Tibial nerve (tissue), 4 donors: Measurements from ENCODE around the gene COX19. TPM values are rescaled to one million over a fixed set of nuclear protein-coding genes. Genes with fewer than 3 reads are reported as not detected.

ENCODE experiments used
- DNase-seq, 2 donors: peaks; one replicate each; pipeline ENCODE4 v3.0.0-alpha.2; 2019; ENCODE audit warnings: low spot score in 2 of 2
- H3K27ac ChIP-seq, 4 donors: fragments of 200-600 bp; sonication (generic) in 3 of 4; one replicate each; pipeline ENCODE4 v1.5.1; 2017 to 2019; ENCODE audit warnings: mild to moderate bottlenecking in 1 of 4
- H3K27me3 ChIP-seq, 2 donors: fragments of 200-600 bp; sonication (generic) in 1 of 2; one replicate each; pipeline versions ENCODE4 v1.5.1 to v1.6.0; 2017 to 2019
- H3K36me3 ChIP-seq, 3 donors: fragments of 200-600 bp; sonication (generic); one replicate each; pipeline ENCODE4 v1.5.1; 2018 to 2019
- H3K4me1 ChIP-seq, 4 donors: fragments of 200-600 bp; sonication (generic) in 3 of 4; one replicate each; pipeline ENCODE4 v1.5.1; 2017 to 2019
- H3K4me3 ChIP-seq, 4 donors: fragments of 200-600 bp; sonication (generic) in 3 of 4; one replicate each; pipeline ENCODE4 v1.5.1; 2017 to 2019; ENCODE audit warnings: mild to moderate bottlenecking in 1 of 4, moderate library complexity in 1 of 4
- H3K9me3 ChIP-seq, 4 donors: fragments of 200-600 bp; sonication (generic) in 3 of 4; one replicate each; pipeline ENCODE4 v1.5.1; 2017 to 2019
- EP300 ChIP-seq, 2 donors: sonication (generic); formaldehyde crosslinking; IDR thresholded peaks; one replicate each; pipeline ENCODE4 v1.6.1; 2017; ENCODE audit warnings: antibody characterized with exemption in 2 of 2, mild to moderate bottlenecking in 1 of 2
- POLR2A ChIP-seq, 2 donors: fragments of 450-650 bp; IDR thresholded peaks; one replicate each; pipeline ENCODE4 v1.6.1; 2017; ENCODE audit warnings: antibody characterized with exemption in 2 of 2, mild to moderate bottlenecking in 2 of 2, moderate library complexity in 2 of 2
- WGBS, 2 donors: methylation state at CpG; one replicate each; pipeline ENCODE4 v1.1.5; 2018; 5-methylcytosine and 5-hydroxymethylcytosine counted together
- total RNA-seq, 4 donors: library from RNA; depleted of rRNA; stranded (reverse); fragments of >200 nt; gene quantifications; one replicate each; pipeline ENCODE4 v1.1.0, GENCODE V29; 2016
- TF ChIP-seq, protein P1 (sequence below), 5 experiments: fragments of 200-600 bp in 3 of 5; fragments of 450-650 bp in 2 of 5; sonication (generic) in 3 of 5; IDR thresholded peaks; one replicate each; pipeline ENCODE4 v1.5.1; 2016 to 2019; ENCODE audit warnings: antibody characterized with exemption in 5 of 5, mild to moderate bottlenecking in 3 of 5, moderate library complexity in 2 of 5

COX19 gene
- total RNA-seq, 4 donors from 2014 or later, result 10.8 to 21.3 (median 11.2) TPM

DNA sequence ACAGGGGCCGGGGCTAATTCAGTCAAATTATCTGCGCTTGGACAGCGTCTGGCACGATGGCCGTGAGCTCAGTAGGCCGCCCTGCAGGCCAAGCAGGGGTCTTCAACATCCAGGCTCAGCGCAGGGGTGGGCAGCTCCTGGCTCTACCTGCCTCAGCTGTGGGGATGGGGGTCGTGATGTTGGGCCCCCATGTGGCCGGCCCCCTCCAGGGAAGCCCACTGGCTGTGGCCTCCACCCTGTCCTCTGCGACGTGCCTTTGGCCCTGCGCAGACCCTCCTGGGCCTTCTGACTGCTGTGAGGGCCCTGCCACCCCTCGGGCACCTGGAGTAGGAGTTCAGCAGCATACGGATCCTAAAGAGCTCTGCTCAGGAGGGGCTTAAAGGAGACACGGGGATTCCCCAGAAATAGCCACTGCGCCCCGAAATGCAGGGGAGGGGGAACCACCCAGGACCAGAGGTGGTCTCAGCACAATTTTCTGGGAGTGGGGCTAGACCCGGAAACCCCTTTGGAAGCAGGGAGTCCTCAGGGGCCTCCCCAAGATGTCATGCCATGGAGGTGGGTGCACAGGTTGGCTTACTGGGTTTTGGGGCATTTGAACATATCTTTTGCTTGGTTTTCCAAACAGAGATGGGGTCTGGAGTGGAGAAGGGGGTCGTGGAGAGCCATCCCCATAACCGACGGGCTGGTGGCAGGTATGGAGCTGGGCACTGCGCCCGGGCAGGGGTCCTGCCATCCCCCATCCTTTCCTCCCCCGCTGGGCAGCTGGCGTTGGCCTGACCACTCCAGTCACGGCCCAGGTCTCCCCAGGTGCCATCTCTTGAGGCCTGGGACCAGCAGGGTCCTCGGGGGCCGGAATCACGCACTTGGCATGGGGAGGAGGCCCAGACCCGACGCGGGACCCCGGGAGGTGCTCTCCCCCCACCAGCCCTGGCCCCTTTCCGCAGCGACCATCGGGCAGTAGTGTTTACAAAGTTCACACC lies 16.8 kb downstream of the COX19 start:
- Histone ChIP-seq H3K4me3 (no peak overlapping the region), H3K4me1 (peaks cover 0 to 37% (median 14%) of the 10 kb centered on the region in 4 donors), H3K9me3 (no peaks in the 10 kb centered on the region), H3K36me3 (no peaks in the 10 kb centered on the region), H3K27ac (no peak overlapping the region), H3K27me3 (peaks cover 0 to 50% of the 10 kb centered on the region in 2 donors)
- DNase-seq, result no peak
- TF ChIP-seq POLR2A (IDR thresholded peaks at IDR 0.05) (no peak), EP300 (IDR thresholded peaks at IDR 0.05) (no peak)
- TF ChIP-seq, protein P1, sequence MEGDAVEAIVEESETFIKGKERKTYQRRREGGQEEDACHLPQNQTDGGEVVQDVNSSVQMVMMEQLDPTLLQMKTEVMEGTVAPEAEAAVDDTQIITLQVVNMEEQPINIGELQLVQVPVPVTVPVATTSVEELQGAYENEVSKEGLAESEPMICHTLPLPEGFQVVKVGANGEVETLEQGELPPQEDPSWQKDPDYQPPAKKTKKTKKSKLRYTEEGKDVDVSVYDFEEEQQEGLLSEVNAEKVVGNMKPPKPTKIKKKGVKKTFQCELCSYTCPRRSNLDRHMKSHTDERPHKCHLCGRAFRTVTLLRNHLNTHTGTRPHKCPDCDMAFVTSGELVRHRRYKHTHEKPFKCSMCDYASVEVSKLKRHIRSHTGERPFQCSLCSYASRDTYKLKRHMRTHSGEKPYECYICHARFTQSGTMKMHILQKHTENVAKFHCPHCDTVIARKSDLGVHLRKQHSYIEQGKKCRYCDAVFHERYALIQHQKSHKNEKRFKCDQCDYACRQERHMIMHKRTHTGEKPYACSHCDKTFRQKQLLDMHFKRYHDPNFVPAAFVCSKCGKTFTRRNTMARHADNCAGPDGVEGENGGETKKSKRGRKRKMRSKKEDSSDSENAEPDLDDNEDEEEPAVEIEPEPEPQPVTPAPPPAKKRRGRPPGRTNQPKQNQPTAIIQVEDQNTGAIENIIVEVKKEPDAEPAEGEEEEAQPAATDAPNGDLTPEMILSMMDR (IDR thresholded peaks at IDR 0.05), result no peak
- 77 to 81% methylated on average over 29 to 36 of the region's 36 CpGs for WGBS, 2 donors

GRCh38 chr7:957418-958220 lies 17.7 kb downstream of the COX19 start:
- TF ChIP-seq POLR2A (IDR thresholded peaks at IDR 0.05), result no peak
- peak in 1 of 2 donors; percentile 29 for TF ChIP-seq EP300 (IDR thresholded peaks at IDR 0.05)
- TF ChIP-seq, protein P1 (IDR thresholded peaks at IDR 0.05), result no peak
- H3K9me3 ChIP-seq, result no peaks in the 10 kb centered on the region
- no peak overlapping the region for H3K27ac ChIP-seq
- no peak overlapping the region for H3K4me3 ChIP-seq
- 54 to 67% methylated on average over 22 to 24 of the region's 32 CpGs for WGBS, 2 donors
- H3K36me3 ChIP-seq, result no peaks in the 10 kb centered on the region
- peaks cover 0 to 54% of the 10 kb centered on the region in 2 donors for H3K27me3 ChIP-seq
- peak in 1 of 2 donors; percentile 36 for DNase-seq
- H3K4me1 ChIP-seq, result peaks cover 0 to 37% (median 12%) of the 10 kb centered on the region in 4 donors

DNA sequence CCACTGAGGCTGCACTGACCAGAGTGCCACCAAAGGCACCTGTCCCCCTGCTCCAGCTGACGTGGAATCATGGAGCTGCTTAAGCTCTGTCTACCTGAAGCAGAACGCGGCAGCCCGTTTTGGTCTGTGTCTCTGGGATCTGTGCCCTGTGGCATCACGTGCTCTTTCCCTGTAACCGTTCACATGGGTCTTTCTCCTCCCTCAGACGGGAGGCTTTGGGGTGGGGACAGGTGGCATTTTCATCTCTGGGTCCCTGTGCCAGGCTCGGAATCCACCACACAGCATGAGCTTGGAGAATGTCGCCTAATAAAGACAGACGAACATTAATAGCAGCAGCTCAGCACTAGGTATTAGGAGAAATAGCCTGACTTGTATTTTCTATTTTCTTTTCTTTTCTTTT lies 19.3 kb downstream of the COX19 start:
- no peak overlapping the region for H3K27ac ChIP-seq
- H3K36me3 ChIP-seq, result no peaks in the 10 kb centered on the region
- peaks cover 0 to 38% (median 15%) of the 10 kb centered on the region in 4 donors for H3K4me1 ChIP-seq
- H3K9me3 ChIP-seq, result no peaks in the 10 kb centered on the region
- H3K27me3 ChIP-seq, result peaks cover 0 to 52% of the 10 kb centered on the region in 2 donors
- WGBS, 2 donors, result 81 to 90% methylated on average over 10 of the region's 10 CpGs
- DNase-seq, result no peak
- H3K4me3 ChIP-seq, result no peak overlapping the region
- TF ChIP-seq, protein P1 (IDR thresholded peaks at IDR 0.05), result no peak
- no peak for TF ChIP-seq EP300 (IDR thresholded peaks at IDR 0.05)

DNA sequence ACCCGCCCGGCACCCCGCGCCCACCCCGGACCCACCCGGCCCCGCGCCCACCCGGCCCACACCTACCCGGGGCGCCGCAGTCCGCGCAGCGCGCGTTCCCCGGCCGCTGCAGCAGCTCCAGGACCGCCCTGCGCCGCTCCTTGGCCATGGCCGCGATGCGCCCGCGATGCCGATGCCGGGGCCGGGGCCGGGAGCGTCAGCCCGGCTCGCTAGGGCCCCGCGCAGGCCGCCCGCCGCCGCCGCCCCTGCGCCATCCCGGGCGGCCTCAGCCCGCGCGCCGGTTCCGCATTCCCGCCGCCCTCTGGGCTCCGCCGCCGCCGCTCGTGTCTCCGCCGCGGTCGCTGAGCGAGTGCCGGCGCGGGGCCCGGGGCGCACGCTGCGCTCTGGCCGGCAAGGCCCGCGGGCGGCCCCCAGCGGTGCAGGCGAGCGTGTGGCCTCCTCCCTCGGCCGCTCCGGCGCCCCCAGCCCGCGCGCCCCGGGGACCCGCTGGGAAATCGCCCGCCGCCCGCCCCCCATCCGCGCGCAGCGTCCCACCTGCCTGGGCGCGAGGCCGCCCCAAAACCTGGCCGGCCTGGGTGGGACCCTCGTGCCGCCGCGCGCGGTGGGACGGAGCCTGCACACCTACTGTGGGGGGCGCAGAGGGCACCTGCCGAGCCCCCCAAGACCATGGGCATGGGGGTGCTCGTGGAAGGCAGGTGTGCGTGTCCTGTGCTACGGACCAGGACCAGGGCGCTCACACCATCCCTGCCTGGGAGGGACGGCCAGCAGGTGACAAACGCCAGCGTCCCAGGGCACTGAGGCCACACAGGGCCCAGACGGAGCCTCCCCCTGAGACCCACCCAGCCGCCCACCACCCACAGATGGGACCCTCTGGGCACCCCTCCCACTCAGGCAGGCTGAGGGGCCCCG lies 20.8 kb downstream of the COX19 start, which contains the start of gene ADAP1:
Gene ADAP1 (minus strand): TSS at position 351 of the 909 bp plus-strand sequence. CDS start 203 bp downstream, at position 148.
- Histone ChIP-seq H3K4me3 (peak within 1 kb of the TSS; percentile 55 to 74 (median 64)), H3K27me3 (peaks cover 0 to 52% of the 10 kb centered on the region in 2 donors), H3K4me1 (peaks cover 0 to 38% (median 15%) of the 10 kb centered on the region in 4 donors), H3K27ac (peak within 1 kb of the TSS; percentile 61 to 91 (median 80)), H3K9me3 (no peaks in the 10 kb centered on the region), H3K36me3 (no peaks in the 10 kb centered on the region)
- no peak for TF ChIP-seq POLR2A (IDR thresholded peaks at IDR 0.05)
- TF ChIP-seq, protein P1 (IDR thresholded peaks at IDR 0.05), result peak in 4 of 5 experiments; percentile 42 to 73 (median 62)
- DNase-seq, result no peak
- 15 to 58% methylated on average over 5 to 50 of the region's 115 CpGs for WGBS, 2 donors
